ENCODE data around the gene OTOF. TPM values are rescaled to one million over a fixed set of nuclear protein-coding genes. Genes with fewer than 3 reads are reported as not detected.

OTOF gene
- polyA plus RNA-seq, 3 donors: 0.51 TPM; not detected in 2

GRCh38 chr2:26526105-26526504 lies 48.2 kb upstream of the OTOF start:
- H3K27me3 Mint-ChIP-seq (ENCODE audit: low read depth in 3 of 3): peaks cover 0 to 7% (median 2%) of the 10 kb centered on the region in 3 donors
- Histone ChIP-seq H3K9ac (ENCODE audit: insufficient read depth, low read length, poor library complexity, severe bottlenecking) (no peak overlapping the region), H4K20me1 (ENCODE audit: insufficient read depth, low read length) (no peaks in the 10 kb centered on the region), H2AFZ (ENCODE audit: insufficient read depth, low read depth, low read length, poor library complexity, severe bottlenecking) (no peak overlapping the region), H3K36me3 (replicated peaks in 1 of 2; ENCODE audit: control insufficient read depth in 1 of 2, insufficient read depth in 2 of 2, low read length in 2 of 2) (no peaks in the 10 kb centered on the region), H3K27ac (ENCODE audit: low read depth in 1 of 2, low read length in 2 of 2) (no peak overlapping the region), H3K79me2 (ENCODE audit: insufficient read depth, low read length) (no peaks in the 10 kb centered on the region), H3K4me2 (replicated peaks; ENCODE audit: extremely low read depth, low read length, poor library complexity, severe bottlenecking) (no peak overlapping the region), H3K27me3 (ENCODE audit: control insufficient read depth in 2 of 2, insufficient read depth in 2 of 2, low read length in 2 of 2) (no peaks in the 10 kb centered on the region), H3K9me3 (replicated peaks in 1 of 2; ENCODE audit: control insufficient read depth in 1 of 2, insufficient read depth in 1 of 2, low read length in 2 of 2) (no peaks in the 10 kb centered on the region), H3K4me3 (replicated peaks in 1 of 3; ENCODE audit: low read depth in 2 of 3, low read length in 3 of 3) (no peak overlapping the region), H3K4me1 (ENCODE audit: control insufficient read depth in 1 of 2, insufficient read depth in 2 of 2, low read length in 2 of 2) (no peaks in the 10 kb centered on the region)
- H3K36me3 Mint-ChIP-seq: no peaks in the 10 kb centered on the region
- intact Hi-C loops (cut with micrococcal nuclease): no loop called here
- TF ChIP-seq CTCF (IDR thresholded peaks at IDR 0.05): no peak
- no peaks in the 10 kb centered on the region for H3K4me1 Mint-ChIP-seq
- DNase-seq: no peak
- no peak overlapping the region for H3K27ac Mint-ChIP-seq
- no peaks in the 10 kb centered on the region for H3K9me3 Mint-ChIP-seq
- 100% methylated on average over 1 of the region's 1 CpG for WGBS (ENCODE audit: insufficient coverage)
- H3K4me3 Mint-ChIP-seq: no peak overlapping the region

- Mint-ChIP-seq H3K36me3 (no peaks in the 10 kb centered on the region), H3K27ac (no peak overlapping the region), H3K4me1 (no peaks in the 10 kb centered on the region), H3K9me3 (no peaks in the 10 kb centered on the region), H3K27me3 (ENCODE audit: low read depth in 3 of 3) (peaks cover 6 to 11% (median 7%) of the 10 kb centered on the region in 3 donors), H3K4me3 (no peak overlapping the region)
- Histone ChIP-seq H3K4me3 (replicated peaks in 1 of 3; ENCODE audit: low read depth in 2 of 3, low read length in 3 of 3) (no peak overlapping the region), H3K79me2 (ENCODE audit: insufficient read depth, low read length) (no peaks in the 10 kb centered on the region), H3K4me1 (ENCODE audit: control insufficient read depth in 1 of 2, insufficient read depth in 2 of 2, low read length in 2 of 2) (no peaks in the 10 kb centered on the region), H3K27me3 (ENCODE audit: control insufficient read depth in 2 of 2, insufficient read depth in 2 of 2, low read length in 2 of 2) (no peaks in the 10 kb centered on the region), H3K9ac (ENCODE audit: insufficient read depth, low read length, poor library complexity, severe bottlenecking) (no peak overlapping the region), H4K20me1 (ENCODE audit: insufficient read depth, low read length) (no peaks in the 10 kb centered on the region), H2AFZ (ENCODE audit: insufficient read depth, low read depth, low read length, poor library complexity, severe bottlenecking) (no peak overlapping the region), H3K36me3 (replicated peaks in 1 of 2; ENCODE audit: control insufficient read depth in 1 of 2, insufficient read depth in 2 of 2, low read length in 2 of 2) (no peaks in the 10 kb centered on the region), H3K9me3 (replicated peaks in 1 of 2; ENCODE audit: control insufficient read depth in 1 of 2, insufficient read depth in 1 of 2, low read length in 2 of 2) (no peaks in the 10 kb centered on the region), H3K27ac (ENCODE audit: low read depth in 1 of 2, low read length in 2 of 2) (no peak overlapping the region), H3K4me2 (replicated peaks; ENCODE audit: extremely low read depth, low read length, poor library complexity, severe bottlenecking) (no peak overlapping the region)
- DNase-seq: no peak
- no peak for TF ChIP-seq CTCF (IDR thresholded peaks at IDR 0.05)
- intact Hi-C loops (cut with micrococcal nuclease): no loop called here
Observed at GRCh38 chr2:26523750-26524149, 45.8 kb upstream of the OTOF start.

All from CD14-positive monocyte (primary cell).